Measurements from ENCODE around the gene FILIP1.

GRCh38 chr6:75467284-75467683, 26.3 kb downstream of the FILIP1 start:
- TF ChIP-seq CTCF (IDR thresholded peaks at IDR 0.05; ENCODE audit: insufficient read depth, low read length, poor library complexity, severe bottlenecking) (no peak), EZH2phosphoT487 (conservative IDR thresholded peaks at IDR 0.05; ENCODE audit: low read length) (no peak)

Data from SU-DHL-6 (cell line).